IPS-20b (cell line): ENCODE data around the gene ZNF324B.
"Not testable (repeated sequence)": the region's sequence is repeated elsewhere in the genome, so short reads cannot be mapped to it uniquely, and the experiment has no call there.

Experiments used
- H3K27ac ChIP-seq: one replicate; pipeline ENCODE4 v1.5.1; 2013; ENCODE audit warnings: low read length
- H3K27me3 ChIP-seq: 2 replicates; pipeline ENCODE4 v1.6.1; 2013; ENCODE audit warnings: mild to moderate bottlenecking, low read length, inconsistent platforms; ENCODE audit not compliant: insufficient read depth
- H3K36me3 ChIP-seq: 2 replicates; pipeline ENCODE4 v1.6.1; 2013; ENCODE audit warnings: low read depth, mild to moderate bottlenecking, inconsistent platforms, low read length, moderate library complexity; ENCODE audit not compliant: insufficient read depth
- H3K4me1 ChIP-seq: 2 replicates; pipeline ENCODE4 v1.6.1; 2013; ENCODE audit warnings: mild to moderate bottlenecking, control low read depth, inconsistent platforms, low read length, moderate library complexity; ENCODE audit not compliant: insufficient read depth
- H3K4me3 ChIP-seq: 2 replicates; pipeline ENCODE4 v1.5.1; 2013; ENCODE audit warnings: mild to moderate bottlenecking, low read length, inconsistent platforms
- H3K9ac ChIP-seq: 2 replicates; pipeline ENCODE4 v1.6.1; 2013; ENCODE audit warnings: low read depth, mild to moderate bottlenecking, inconsistent platforms, low read length, moderate library complexity
- H3K9me3 ChIP-seq: 2 replicates; pipeline ENCODE4 v1.6.1; 2013; ENCODE audit warnings: mild to moderate bottlenecking, low read depth, low read length, inconsistent platforms; ENCODE audit not compliant: insufficient read depth

The ZNF324B gene

GRCh38 chr19:58429745-58430144 is 21.7 kb upstream of the ZNF324B start:
- no peak overlapping the region for H3K27ac ChIP-seq
- H3K27me3 ChIP-seq = no peaks in the 10 kb centered on the region
- H3K9ac ChIP-seq = no peak overlapping the region
- peaks cover 68% of the 10 kb centered on the region for H3K9me3 ChIP-seq
- H3K4me3 ChIP-seq = no peak overlapping the region; the same call in 1 of the 2 replicates
- peaks cover 22% of the 10 kb centered on the region for H3K36me3 ChIP-seq
- no peaks in the 10 kb centered on the region for H3K4me1 ChIP-seq

- H3K27me3 ChIP-seq = no peaks in the 10 kb centered on the region
- no peaks in the 10 kb centered on the region for H3K4me1 ChIP-seq
- peaks cover 77% of the 10 kb centered on the region for H3K9me3 ChIP-seq
- no peak overlapping the region for H3K27ac ChIP-seq
- H3K4me3 ChIP-seq = no peak overlapping the region
- no peak overlapping the region for H3K9ac ChIP-seq
- peaks cover 39% of the 10 kb centered on the region for H3K36me3 ChIP-seq
Observed at GRCh38 chr19:58434217-58434616, 17.2 kb upstream of the ZNF324B start.

- peaks cover 1% of the 10 kb centered on the region; the same call in 1 of the 2 replicates for H3K27me3 ChIP-seq
- peaks cover 16% of the 10 kb centered on the region for H3K36me3 ChIP-seq
- no peak within 1 kb of the TSS for H3K27ac ChIP-seq
- H3K9ac ChIP-seq = peak within 1 kb of the TSS; percentile 25; the same call in 1 of the 2 replicates
- H3K4me3 ChIP-seq = peak within 1 kb of the TSS; percentile 75
- H3K4me1 ChIP-seq = no peaks in the 10 kb centered on the region
- H3K9me3 ChIP-seq = peaks cover 42% of the 10 kb centered on the region
Observed at GRCh38 chr19:58439576-58440554, 11.6 kb upstream of the ZNF324B start, which contains the start of gene ZNF132. ZNF132 (minus strand) TSS chr19:58440153; CDS start chr19:58439821, 332 bp downstream.

GRCh38 chr19:58440556-58440955 is 10.9 kb upstream of the ZNF324B start:
- H3K27me3 ChIP-seq = peaks cover 4% of the 10 kb centered on the region; the same call in 1 of the 2 replicates
- H3K9me3 ChIP-seq = peaks cover 35% of the 10 kb centered on the region
- no peaks in the 10 kb centered on the region for H3K4me1 ChIP-seq
- H3K9ac ChIP-seq = no peak overlapping the region
- H3K36me3 ChIP-seq = peaks cover 9% of the 10 kb centered on the region
- H3K4me3 ChIP-seq = peak overlapping the region; percentile 75
- no peak overlapping the region for H3K27ac ChIP-seq

- H3K4me1 ChIP-seq, H3K27me3 ChIP-seq, H3K36me3 ChIP-seq, H3K27ac ChIP-seq, H3K4me3 ChIP-seq, H3K9ac ChIP-seq: not testable (repeated sequence)
- H3K9me3 ChIP-seq = peaks cover 22% of the 10 kb centered on the region
Observed at GRCh38 chr19:58442986-58443385, 8.4 kb upstream of the ZNF324B start.

GRCh38 chr19:58448860-58449259 is 2.6 kb upstream of the ZNF324B start:
- H3K27ac ChIP-seq, H3K4me1 ChIP-seq, H3K4me3 ChIP-seq, H3K9ac ChIP-seq, H3K36me3 ChIP-seq: not testable (repeated sequence)
- Histone ChIP-seq H3K9me3 (peaks cover 17% of the 10 kb centered on the region), H3K27me3 (peaks cover 37% of the 10 kb centered on the region)

- H3K4me3 ChIP-seq, H3K4me1 ChIP-seq, H3K36me3 ChIP-seq, H3K9ac ChIP-seq, H3K27ac ChIP-seq: not testable (repeated sequence)
- H3K27me3 ChIP-seq = peaks cover 35% of the 10 kb centered on the region
- H3K9me3 ChIP-seq = peaks cover 17% of the 10 kb centered on the region
Observed at GRCh38 chr19:58449980-58450379, 1.4 kb upstream of the ZNF324B start.

GRCh38 chr19:58450856-58451357 is 515 bp upstream of the ZNF324B start:
- H3K4me3 ChIP-seq = peak overlapping the region; percentile 77
- no peak overlapping the region for H3K9ac ChIP-seq
- no peaks in the 10 kb centered on the region for H3K36me3 ChIP-seq
- H3K27me3 ChIP-seq = peaks cover 33% of the 10 kb centered on the region
- H3K4me1 ChIP-seq = no peaks in the 10 kb centered on the region
- no peak overlapping the region for H3K27ac ChIP-seq
- H3K9me3 ChIP-seq = peaks cover 17% of the 10 kb centered on the region

- no peak overlapping the region for H3K27ac ChIP-seq
- no peak overlapping the region for H3K4me3 ChIP-seq
- no peaks in the 10 kb centered on the region for H3K4me1 ChIP-seq
- H3K9ac ChIP-seq = no peak overlapping the region
- H3K9me3 ChIP-seq = peaks cover 15% of the 10 kb centered on the region
- H3K36me3 ChIP-seq = no peaks in the 10 kb centered on the region
- H3K27me3 ChIP-seq = peaks cover 33% of the 10 kb centered on the region
Observed at GRCh38 chr19:58453743-58454142, 2.3 kb downstream of the ZNF324B start.

- Histone ChIP-seq H3K36me3 (no peaks in the 10 kb centered on the region), H3K9ac (no peak overlapping the region), H3K27ac (no peak overlapping the region), H3K4me1 (no peaks in the 10 kb centered on the region), H3K27me3 (peaks cover 25% of the 10 kb centered on the region), H3K9me3 (no peaks in the 10 kb centered on the region), H3K4me3 (no peak overlapping the region)
Observed at GRCh38 chr19:58455306-58455705, 3.9 kb downstream of the ZNF324B start.

GRCh38 chr19:58456111-58456510 is 4.7 kb downstream of the ZNF324B start:
- Histone ChIP-seq H3K9ac (no peak overlapping the region), H3K4me1 (no peaks in the 10 kb centered on the region), H3K4me3 (no peak overlapping the region), H3K27me3 (peaks cover 17% of the 10 kb centered on the region), H3K36me3 (no peaks in the 10 kb centered on the region), H3K27ac (no peak overlapping the region), H3K9me3 (no peaks in the 10 kb centered on the region)

GRCh38 chr19:58460039-58460438 is 8.6 kb downstream of the ZNF324B start:
- no peaks in the 10 kb centered on the region for H3K9me3 ChIP-seq

More at GRCh38 chr19:58460039-58460438, 8.6 kb downstream of the ZNF324B start:
- Histone ChIP-seq H3K27ac (no peak overlapping the region), H3K9ac (no peak overlapping the region), H3K4me1 (no peaks in the 10 kb centered on the region), H3K36me3 (no peaks in the 10 kb centered on the region), H3K27me3 (no peaks in the 10 kb centered on the region), H3K4me3 (no peak overlapping the region)
